Tibial artery (tissue), 4 donors: ENCODE results near the gene MACROD2.
"Not testable (repeated sequence)": the region's sequence is repeated elsewhere in the genome, so short reads cannot be mapped to it uniquely, and the experiment has no call there.

Experiments
- DNase-seq, 2 donors: peaks; one replicate each; pipeline ENCODE4 v3.0.0-alpha.2; 2019
- H3K27ac ChIP-seq, 2 donors: fragments of 200-600 bp; sonication (generic) in 1 of 2; 1 replicate in 1 of 2; 2 replicates in 1 of 2; pipeline ENCODE4 v1.5.1; 2018 to 2019; ENCODE audit warnings: mild to moderate bottlenecking in 1 of 2
- H3K27me3 ChIP-seq, 2 donors: fragments of 200-600 bp; sonication (generic) in 1 of 2; one replicate each; pipeline versions ENCODE4 v1.5.1 to v1.6.0; 2016 to 2019
- H3K36me3 ChIP-seq, 3 donors: fragments of 200-600 bp; sonication (generic) in 2 of 3; one replicate each; pipeline ENCODE4 v1.5.1; 2016 to 2019; ENCODE audit warnings: mild to moderate bottlenecking in 2 of 3
- H3K4me1 ChIP-seq, 4 donors: fragments of 200-600 bp; sonication (generic) in 2 of 4; 1 replicate in 3 of 4; 2 replicates in 1 of 4; pipeline ENCODE4 v1.5.1; 2016 to 2019
- H3K4me3 ChIP-seq, 2 donors: fragments of 200-600 bp; sonication (generic) in 1 of 2; 1 replicate in 1 of 2; 2 replicates in 1 of 2; pipeline ENCODE4 v1.5.1; 2018 to 2019; ENCODE audit warnings: mild to moderate bottlenecking in 2 of 2
- H3K9me3 ChIP-seq, 3 donors: fragments of 200-600 bp; sonication (generic) in 1 of 3; one replicate each; pipeline ENCODE4 v1.5.1; 2016 to 2019
- CTCF ChIP-seq, 2 experiments: fragments of 200-600 bp in 1 of 2; fragments of 450-650 bp in 1 of 2; IDR thresholded peaks; one replicate each; pipeline ENCODE4 v1.5.1; 2017 to 2019; ENCODE audit warnings: antibody characterized with exemption in 2 of 2, mild to moderate bottlenecking in 1 of 2, moderate library complexity in 1 of 2
- intact Hi-C: fragments of 100-400 bp; cut with DNase I; formaldehyde crosslinking; loops from one replicate; pipeline ENCODE4 v1.15.0; 2023; ENCODE audit warnings: low total_unique reads

The MACROD2 gene

GRCh38 chr20:14005996-14006395 is 10.7 kb downstream of the MACROD2 start:
- Histone ChIP-seq H3K27ac (no peak overlapping the region), H3K27me3 (no peaks in the 10 kb centered on the region), H3K4me1 (no peaks in the 10 kb centered on the region), H3K36me3 (peaks cover 0 to 8% (median 0%) of the 10 kb centered on the region in 3 donors), H3K9me3 (no peaks in the 10 kb centered on the region), H3K4me3 (no peak overlapping the region)
- TF ChIP-seq CTCF (IDR thresholded peaks at IDR 0.05) = no peak
- no peak for DNase-seq
- intact Hi-C loops = no loop called here

- Histone ChIP-seq H3K36me3 (peaks cover 0 to 10% (median 0%) of the 10 kb centered on the region in 3 donors), H3K4me1 (no peaks in the 10 kb centered on the region), H3K9me3 (peaks cover 0 to 17% (median 4%) of the 10 kb centered on the region in 3 donors), H3K4me3 (no peak overlapping the region), H3K27me3 (no peaks in the 10 kb centered on the region), H3K27ac (no peak overlapping the region)
- no peak for DNase-seq
- intact Hi-C loops = no loop called here
- no peak for TF ChIP-seq CTCF (IDR thresholded peaks at IDR 0.05)
These were observed 13.9 kb downstream of the MACROD2 start for GRCh38 chr20:14009208-14009607.

GRCh38 chr20:14012671-14013070 is 17.4 kb downstream of the MACROD2 start:
- Histone ChIP-seq H3K4me1 (no peaks in the 10 kb centered on the region), H3K36me3 (peaks cover 0 to 14% (median 0%) of the 10 kb centered on the region in 3 donors), H3K27ac (no peak overlapping the region), H3K4me3 (no peak overlapping the region), H3K27me3 (no peaks in the 10 kb centered on the region), H3K9me3 (peaks cover 0 to 22% (median 4%) of the 10 kb centered on the region in 3 donors)
- DNase-seq = no peak
- no peak for TF ChIP-seq CTCF (IDR thresholded peaks at IDR 0.05)
- intact Hi-C loops = no loop called here

GRCh38 chr20:14030991-14031390 is 35.7 kb downstream of the MACROD2 start:
- no peak overlapping the region for H3K4me3 ChIP-seq
- DNase-seq = no peak
- H3K9me3 ChIP-seq = no peaks in the 10 kb centered on the region
- H3K4me1 ChIP-seq = peaks cover 0 to 4% (median 0%) of the 10 kb centered on the region in 4 donors
- peaks cover 0 to 11% (median 0%) of the 10 kb centered on the region in 3 donors for H3K36me3 ChIP-seq
- H3K27me3 ChIP-seq = no peaks in the 10 kb centered on the region
- H3K27ac ChIP-seq = no peak overlapping the region
- intact Hi-C loops = no loop called here
- TF ChIP-seq CTCF (IDR thresholded peaks at IDR 0.05) = no peak

GRCh38 chr20:14033310-14033709 is 38.0 kb downstream of the MACROD2 start:
- H3K27me3 ChIP-seq = no peaks in the 10 kb centered on the region
- no peaks in the 10 kb centered on the region for H3K9me3 ChIP-seq
- DNase-seq = no peak
- H3K4me3 ChIP-seq = no peak overlapping the region
- H3K4me1 ChIP-seq = peaks cover 0 to 4% (median 0%) of the 10 kb centered on the region in 4 donors
- no peak overlapping the region for H3K27ac ChIP-seq
- H3K36me3 ChIP-seq = peaks cover 0 to 1% (median 0%) of the 10 kb centered on the region in 3 donors
- no peak for TF ChIP-seq CTCF (IDR thresholded peaks at IDR 0.05)
- intact Hi-C loops = no loop called here

- no peak overlapping the region for H3K27ac ChIP-seq
- intact Hi-C loops = no loop called here
- H3K4me1 ChIP-seq = peaks cover 0 to 4% (median 0%) of the 10 kb centered on the region in 4 donors
- no peaks in the 10 kb centered on the region for H3K36me3 ChIP-seq
- no peak for DNase-seq
- no peak for TF ChIP-seq CTCF (IDR thresholded peaks at IDR 0.05)
- no peaks in the 10 kb centered on the region for H3K9me3 ChIP-seq
- no peak overlapping the region for H3K4me3 ChIP-seq
- no peaks in the 10 kb centered on the region for H3K27me3 ChIP-seq
These were observed 41.3 kb downstream of the MACROD2 start for GRCh38 chr20:14036567-14036966.

GRCh38 chr20:14044712-14045276 is 49.5 kb downstream of the MACROD2 start:
- intact Hi-C loops, H3K27ac ChIP-seq, DNase-seq: not testable (repeated sequence)

More at GRCh38 chr20:14044712-14045276, 49.5 kb downstream of the MACROD2 start:
- H3K9me3 ChIP-seq, H3K4me3 ChIP-seq, H3K36me3 ChIP-seq, H3K4me1 ChIP-seq, H3K27me3 ChIP-seq: not testable (repeated sequence)
